HUES6 (cell line): Measurements from ENCODE around the gene CALHM1.

ENCODE experiments used
- H3K27ac ChIP-seq: 2 replicates; pipeline ENCODE4 v1.7.0; 2013; ENCODE audit warnings: low read depth, mild to moderate bottlenecking, low read length, inconsistent platforms
- H3K27me3 ChIP-seq: 2 replicates; pipeline ENCODE4 v1.6.1; 2013; ENCODE audit warnings: low read length; ENCODE audit not compliant: control insufficient read depth, insufficient read depth
- H3K36me3 ChIP-seq: 2 replicates; pipeline ENCODE4 v1.6.1; 2013; ENCODE audit warnings: low read length; ENCODE audit not compliant: control insufficient read depth, insufficient read depth
- H3K4me1 ChIP-seq: 2 replicates; pipeline ENCODE4 v1.6.1; 2013; ENCODE audit warnings: low read length; ENCODE audit not compliant: control insufficient read depth, insufficient read depth
- H3K4me3 ChIP-seq: 2 replicates; pipeline ENCODE4 v1.5.1; 2013; ENCODE audit warnings: low read depth, low read length
- H3K9ac ChIP-seq: one replicate; pipeline ENCODE4 v1.6.1; 2013; ENCODE audit warnings: mild to moderate bottlenecking, low read length
- H3K9me3 ChIP-seq: 2 replicates; pipeline ENCODE4 v1.6.1; 2013; ENCODE audit warnings: low read depth, low read length; ENCODE audit not compliant: control insufficient read depth, insufficient read depth

Gene CALHM1

DNA sequence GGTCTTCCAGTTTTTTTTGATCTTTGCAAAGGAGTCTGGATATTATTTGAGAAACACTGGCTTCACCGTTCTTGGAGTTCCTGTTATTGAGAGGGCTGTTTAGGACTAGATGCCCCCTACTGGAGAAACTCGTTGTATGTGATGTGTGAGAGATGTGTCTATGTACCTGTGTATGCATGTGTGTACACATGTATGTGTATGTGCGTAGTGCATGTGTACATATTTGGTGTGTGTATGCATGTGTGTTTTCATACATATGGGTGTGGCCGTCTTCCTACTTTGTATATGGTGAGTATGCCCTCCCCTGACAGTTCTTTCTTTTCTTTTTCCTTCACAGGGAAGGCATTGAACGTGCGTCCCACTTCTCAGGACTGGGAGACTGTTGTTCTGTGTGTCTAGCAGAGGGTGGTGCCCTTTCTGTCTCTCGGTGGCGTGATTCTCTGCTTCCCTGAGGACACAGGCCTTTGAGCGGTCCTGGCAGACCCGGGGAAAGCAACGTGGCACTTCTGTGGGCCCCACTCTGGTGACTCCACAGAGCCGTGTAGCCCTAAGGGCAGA, 23.4 kb upstream of the CALHM1 start:
- no peaks in the 10 kb centered on the region for H3K27me3 ChIP-seq
- no peaks in the 10 kb centered on the region for H3K9me3 ChIP-seq
- H3K36me3 ChIP-seq, result no peaks in the 10 kb centered on the region
- peaks cover 21% of the 10 kb centered on the region for H3K4me1 ChIP-seq
- H3K27ac ChIP-seq, result no peak overlapping the region
- H3K4me3 ChIP-seq, result no peak overlapping the region
- no peak overlapping the region for H3K9ac ChIP-seq

DNA sequence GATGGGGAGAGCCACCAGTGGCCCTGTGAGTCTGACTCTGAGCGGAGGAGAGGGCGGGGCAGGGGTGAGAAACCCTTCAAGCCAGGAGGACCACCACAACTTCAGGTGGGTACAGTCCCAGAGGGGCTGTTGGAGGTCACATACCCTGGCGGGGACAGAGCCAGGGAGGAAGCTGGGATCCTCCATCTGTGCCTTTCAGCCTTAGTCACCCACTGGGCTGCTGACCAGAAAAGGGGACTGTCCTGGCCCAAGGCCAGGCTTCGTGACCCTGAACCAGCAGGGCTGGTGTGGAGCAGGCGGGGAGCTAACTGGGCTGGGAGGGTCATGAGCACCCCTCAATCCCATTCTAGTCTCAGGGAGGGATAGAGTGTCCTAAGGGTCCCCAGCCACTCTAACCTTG, 21.8 kb upstream of the CALHM1 start:
- Histone ChIP-seq H3K4me1 (peaks cover 27% of the 10 kb centered on the region), H3K4me3 (no peak overlapping the region), H3K9me3 (no peaks in the 10 kb centered on the region), H3K27ac (no peak overlapping the region), H3K9ac (no peak overlapping the region), H3K36me3 (no peaks in the 10 kb centered on the region), H3K27me3 (no peaks in the 10 kb centered on the region)

DNA sequence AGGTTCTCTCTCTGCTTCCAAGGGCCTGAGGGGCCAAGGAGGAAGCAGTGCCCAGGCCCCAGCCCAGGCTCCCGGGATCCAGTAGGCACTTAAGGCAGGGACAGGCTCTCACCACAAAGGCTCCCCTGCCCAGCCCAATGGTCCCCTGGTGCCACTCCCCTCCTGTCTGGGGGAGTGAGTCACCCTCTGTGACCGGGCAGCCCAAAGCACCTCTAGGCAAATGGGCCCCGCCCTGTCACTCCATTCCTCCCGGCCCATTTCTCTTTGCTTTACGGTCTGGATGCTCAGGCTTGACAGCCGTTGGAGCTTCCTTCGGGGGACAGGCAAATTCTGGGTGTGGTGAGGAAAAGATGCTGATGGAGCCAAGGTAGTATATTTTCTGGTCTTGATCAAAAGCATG, 20.4 kb upstream of the CALHM1 start, which contains the start of gene CALHM3:
TSS of gene CALHM3 (minus strand) at position 106 of the 400 bp plus-strand sequence. CDS start 208 bp downstream, outside the sequence.
- H3K9ac ChIP-seq, result peak within 1 kb of the TSS; percentile 22
- H3K4me3 ChIP-seq, result no peak within 1 kb of the TSS
- no peaks in the 10 kb centered on the region for H3K36me3 ChIP-seq
- peaks cover 27% of the 10 kb centered on the region for H3K4me1 ChIP-seq
- no peaks in the 10 kb centered on the region for H3K27me3 ChIP-seq
- H3K27ac ChIP-seq, result no peak within 1 kb of the TSS
- H3K9me3 ChIP-seq, result no peaks in the 10 kb centered on the region

DNA sequence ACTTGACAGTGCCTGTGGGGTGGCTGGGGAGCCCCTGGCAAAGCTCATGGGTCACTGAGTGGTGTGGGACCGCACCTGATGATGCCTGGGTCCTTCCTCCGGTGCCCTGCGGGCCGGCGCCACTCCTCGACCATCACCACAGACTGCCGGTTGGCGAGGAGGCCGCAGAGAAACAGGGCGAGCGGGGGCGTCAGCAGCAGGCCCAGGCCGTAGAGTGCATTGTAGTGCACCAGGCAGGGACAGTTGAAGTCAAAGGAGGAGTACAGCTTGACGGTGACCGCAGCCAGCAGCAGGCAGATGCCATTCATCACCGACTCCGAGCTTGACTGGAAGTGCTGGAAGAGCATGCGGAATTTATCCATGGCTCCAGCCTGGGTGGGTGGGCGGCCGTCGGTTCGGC, 20.0 kb upstream of the CALHM1 start:
- H3K27ac ChIP-seq, result no peak overlapping the region

DNA sequence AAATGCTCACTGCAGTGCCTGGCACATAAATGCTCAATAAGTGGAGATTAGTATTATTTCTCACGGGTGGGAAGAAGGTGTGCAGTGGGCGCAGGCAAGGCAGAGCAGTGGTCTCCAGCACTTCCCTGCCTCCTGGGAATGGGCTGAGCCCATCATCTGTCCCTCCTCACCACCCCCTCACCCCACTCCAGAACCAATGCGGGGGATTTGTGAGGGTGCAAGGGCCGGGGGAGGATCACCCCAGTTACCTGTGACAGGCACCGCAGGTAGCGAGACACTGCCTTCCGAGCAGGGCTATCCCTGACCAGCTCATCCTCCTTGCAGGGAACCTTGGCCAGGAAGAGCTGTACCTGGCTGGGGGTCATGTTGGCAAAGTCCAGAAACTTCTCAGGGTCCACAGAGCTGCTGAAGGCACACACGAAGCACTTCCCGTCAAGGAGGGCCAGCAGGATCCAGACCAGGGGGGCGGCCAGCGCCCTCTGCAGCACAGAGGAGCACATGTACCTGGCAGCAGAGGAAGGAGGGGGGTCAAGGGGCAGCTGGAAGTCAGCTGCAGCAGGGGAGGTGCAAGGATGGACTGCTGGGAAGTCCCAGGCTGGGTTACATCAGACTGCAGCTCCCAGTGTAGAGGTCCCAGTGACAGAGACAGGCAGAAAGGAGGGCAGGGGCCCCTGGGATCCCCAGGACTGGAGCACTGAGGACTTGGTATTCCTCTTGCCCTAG, 17.5 kb upstream of the CALHM1 start:
- Histone ChIP-seq H3K36me3 (no peaks in the 10 kb centered on the region), H3K27ac (no peak overlapping the region), H3K9ac (no peak overlapping the region), H3K4me1 (peaks cover 37% of the 10 kb centered on the region), H3K9me3 (no peaks in the 10 kb centered on the region), H3K4me3 (no peak overlapping the region), H3K27me3 (no peaks in the 10 kb centered on the region)

More for the DNA sequence above, 20.0 kb upstream of the CALHM1 start:
- Histone ChIP-seq H3K4me3 (no peak overlapping the region), H3K36me3 (no peaks in the 10 kb centered on the region), H3K27me3 (no peaks in the 10 kb centered on the region), H3K9ac (peak overlapping the region; percentile 22), H3K4me1 (peaks cover 27% of the 10 kb centered on the region), H3K9me3 (no peaks in the 10 kb centered on the region)

DNA sequence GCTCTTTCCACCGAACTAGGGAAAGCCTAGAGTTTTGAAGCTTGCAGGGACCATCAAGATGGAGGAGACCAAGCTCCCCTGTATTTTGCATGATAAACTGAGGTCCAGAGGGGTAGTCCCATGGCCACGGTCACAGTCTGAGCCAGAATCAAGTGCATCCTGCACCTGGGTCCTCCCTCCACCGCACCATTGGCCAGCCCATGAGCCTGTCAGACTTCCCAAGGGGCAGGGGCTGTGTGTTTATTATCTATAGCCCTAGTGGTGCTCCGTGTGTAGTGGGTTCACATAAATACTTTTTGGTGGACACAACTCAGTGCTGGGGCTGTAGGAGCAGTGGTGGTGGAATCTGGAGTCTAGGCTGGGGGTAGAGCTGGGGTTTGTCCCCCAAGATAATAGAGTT, 16.7 kb upstream of the CALHM1 start:
- no peak overlapping the region for H3K27ac ChIP-seq
- no peak overlapping the region for H3K4me3 ChIP-seq
- peaks cover 44% of the 10 kb centered on the region for H3K4me1 ChIP-seq
- H3K9me3 ChIP-seq, result no peaks in the 10 kb centered on the region
- H3K9ac ChIP-seq, result no peak overlapping the region
- H3K36me3 ChIP-seq, result no peaks in the 10 kb centered on the region
- no peaks in the 10 kb centered on the region for H3K27me3 ChIP-seq

DNA sequence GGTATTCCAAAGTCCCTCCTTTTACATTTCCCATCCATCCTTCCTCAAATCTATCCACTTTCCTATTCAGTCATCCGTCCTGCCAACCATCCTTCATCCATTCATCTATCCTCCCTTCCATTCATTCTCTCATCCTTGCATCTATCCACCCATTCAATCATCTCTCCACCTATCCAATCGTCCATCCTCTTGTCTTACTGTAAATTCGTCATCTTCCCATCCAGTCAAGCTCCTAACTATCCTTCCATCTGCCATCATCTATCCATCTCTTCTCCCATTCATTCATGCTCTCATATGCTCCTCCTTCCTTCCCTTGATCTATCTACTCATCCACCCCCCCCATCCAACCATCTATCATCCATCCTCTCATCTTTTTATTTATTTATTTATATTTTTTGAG, 15.4 kb upstream of the CALHM1 start:
- Histone ChIP-seq H3K4me1 (peaks cover 38% of the 10 kb centered on the region), H3K27ac (no peak overlapping the region), H3K27me3 (no peaks in the 10 kb centered on the region), H3K9ac (no peak overlapping the region), H3K4me3 (no peak overlapping the region), H3K9me3 (no peaks in the 10 kb centered on the region), H3K36me3 (no peaks in the 10 kb centered on the region)

DNA sequence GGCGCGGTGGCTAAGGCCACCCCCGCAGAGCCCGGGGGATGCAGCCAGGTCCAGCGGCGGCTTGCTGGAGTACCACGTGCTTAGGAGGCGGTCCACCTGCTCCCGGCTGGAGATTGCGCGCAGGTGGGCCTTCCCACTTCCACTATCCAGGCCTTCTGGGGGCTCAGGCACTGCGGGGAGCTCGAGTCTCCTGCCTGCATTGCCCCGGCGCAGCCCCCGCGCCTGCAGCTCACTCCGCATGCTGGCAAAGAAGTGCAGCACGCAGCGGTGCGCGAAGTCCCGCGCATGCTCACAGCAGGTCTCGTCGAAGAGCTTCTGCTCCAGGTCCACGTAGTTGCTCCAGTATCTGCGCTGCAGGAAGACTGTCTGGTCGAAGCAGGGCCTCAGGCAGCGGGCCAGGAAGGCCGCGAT, 14.6 kb upstream of the CALHM1 start:
- Histone ChIP-seq H3K27me3 (no peaks in the 10 kb centered on the region), H3K9ac (no peak overlapping the region), H3K4me1 (peaks cover 30% of the 10 kb centered on the region), H3K36me3 (no peaks in the 10 kb centered on the region), H3K27ac (no peak overlapping the region), H3K9me3 (no peaks in the 10 kb centered on the region), H3K4me3 (no peak overlapping the region)

DNA sequence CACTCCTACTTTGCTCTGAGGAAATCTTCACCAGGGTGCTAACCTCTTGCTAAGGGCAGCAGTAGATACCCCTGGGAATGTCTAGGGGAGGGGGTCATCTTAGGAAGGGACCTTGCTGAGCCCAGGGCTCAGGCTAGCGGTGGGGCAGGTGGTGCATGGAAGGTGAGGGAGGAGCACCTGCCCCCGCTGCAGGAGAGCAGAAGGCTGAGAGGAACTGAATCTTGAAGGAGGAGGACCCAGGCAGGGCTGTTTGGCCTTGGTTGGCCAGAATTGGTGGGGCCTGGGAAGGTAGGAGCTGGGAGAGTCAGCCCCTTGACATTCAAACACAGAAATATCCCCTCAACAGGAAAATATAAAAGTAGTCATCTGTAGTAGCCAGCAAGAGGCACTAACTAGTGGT, 13.3 kb upstream of the CALHM1 start:
- Histone ChIP-seq H3K9ac (no peak overlapping the region), H3K4me3 (no peak overlapping the region), H3K27me3 (no peaks in the 10 kb centered on the region), H3K9me3 (no peaks in the 10 kb centered on the region), H3K4me1 (peaks cover 28% of the 10 kb centered on the region), H3K27ac (no peak overlapping the region; the same call in 1 of the 2 replicates), H3K36me3 (no peaks in the 10 kb centered on the region)

DNA sequence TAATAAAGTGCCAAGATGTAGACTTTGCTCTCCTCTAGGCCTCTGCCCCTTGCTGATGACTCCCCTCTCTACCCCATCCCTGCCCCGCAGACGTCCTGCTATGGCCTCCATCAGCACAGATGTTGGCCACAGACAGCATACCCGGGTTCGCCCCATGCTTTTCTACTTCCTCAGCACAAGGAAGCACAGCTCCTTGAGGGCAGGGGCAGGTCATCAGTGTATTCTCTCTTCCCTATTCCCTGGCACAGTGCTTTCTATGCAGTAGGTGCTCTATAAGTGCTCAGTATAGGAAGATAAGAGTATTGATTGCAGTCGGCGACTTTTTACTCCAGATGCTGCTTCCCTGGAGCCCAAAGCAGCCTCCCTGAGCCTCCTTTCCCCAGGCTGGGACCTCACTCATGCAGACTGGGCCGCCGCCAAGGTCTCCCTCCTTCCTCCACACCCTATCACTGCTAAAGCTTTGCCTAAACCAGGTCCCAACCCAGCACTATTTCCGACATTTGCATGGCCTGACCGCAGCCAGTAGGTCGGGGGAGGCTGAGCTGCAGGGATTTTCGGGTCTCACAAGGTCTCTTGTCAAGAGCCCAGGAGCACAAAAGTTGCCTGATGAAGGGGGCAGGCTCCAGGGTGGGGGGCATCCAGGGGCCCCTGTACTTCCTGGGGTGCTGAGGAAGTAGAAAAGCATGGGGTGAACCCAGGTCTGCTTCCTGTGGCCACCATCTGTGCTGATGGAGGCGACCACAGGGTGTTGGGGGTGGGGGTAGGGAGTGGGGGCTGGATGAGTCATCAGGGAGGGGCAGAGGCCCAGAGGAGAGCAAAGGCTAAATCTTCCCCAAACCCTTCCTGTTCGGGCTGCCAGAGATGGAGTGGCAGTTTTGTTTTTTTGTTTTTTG, 12.3 kb upstream of the CALHM1 start:
- Histone ChIP-seq H3K4me1 (peaks cover 18% of the 10 kb centered on the region), H3K4me3 (no peak overlapping the region), H3K9ac (no peak overlapping the region), H3K27ac (peak overlapping the region; percentile 70; the same call in 1 of the 2 replicates), H3K27me3 (no peaks in the 10 kb centered on the region), H3K9me3 (no peaks in the 10 kb centered on the region), H3K36me3 (no peaks in the 10 kb centered on the region)

DNA sequence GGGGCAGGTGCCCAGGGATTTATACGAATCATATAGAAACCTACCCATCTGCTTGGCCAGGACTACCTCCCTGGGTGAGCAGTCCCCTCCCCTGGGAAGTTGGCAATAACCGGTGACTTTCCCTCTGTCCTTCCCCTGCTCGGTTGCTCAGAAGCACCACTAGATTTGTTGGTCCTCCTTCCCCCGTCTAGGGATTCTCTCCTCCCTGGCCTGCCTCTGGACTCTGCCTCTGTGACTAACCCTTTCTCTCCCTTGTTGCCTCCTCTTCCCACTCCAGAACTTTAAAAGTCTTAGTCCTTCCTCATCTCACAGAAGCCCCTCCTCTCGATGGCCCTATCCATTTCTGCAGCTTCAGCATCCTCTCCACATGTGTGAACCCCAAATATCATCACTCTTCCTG, 10.5 kb upstream of the CALHM1 start:
- Histone ChIP-seq H3K4me3 (no peak overlapping the region), H3K36me3 (no peaks in the 10 kb centered on the region), H3K27me3 (no peaks in the 10 kb centered on the region), H3K9ac (no peak overlapping the region), H3K9me3 (no peaks in the 10 kb centered on the region), H3K27ac (no peak overlapping the region), H3K4me1 (peaks cover 17% of the 10 kb centered on the region)
